Fibroblast of lung (primary cell): ENCODE measurements around the gene C10orf62.

Experiments
- CTCF ChIP-seq, 2 donors: IDR thresholded peaks in 1 of 2; conservative IDR thresholded peaks in 1 of 2; 1 replicate in 1 of 2; 2 replicates in 1 of 2; pipeline ENCODE4 v1.5.1; 2011 to 2012; ENCODE audit warnings: low read length in 2 of 2, control low read depth in 1 of 2, inconsistent platforms in 1 of 2, low read depth in 1 of 2, mild to moderate bottlenecking in 1 of 2
- EZH2 ChIP-seq: IDR thresholded peaks from 2 replicates; pipeline ENCODE4 v1.5.1; 2012; ENCODE audit warnings: low read length, control low read depth, mild to moderate bottlenecking; ENCODE audit errors: missing control alignments

- TF ChIP-seq EZH2 (no peak), CTCF (conservative IDR thresholded peaks at IDR 0.05 in 1 of 2, IDR thresholded peaks at IDR 0.05 in 1 of 2; ENCODE audit: low read depth in 1 of 2, low read length in 2 of 2) (no peak)
These were observed 43.7 kb downstream of the C10orf62 start, which contains the start of gene MORN4 for GRCh38 chr10:97632949-97633884.
